Ishikawa (cell line): ENCODE measurements around the gene MACROD2.

Experiments
- EGR1 ChIP-seq: IDR thresholded peaks from 2 replicates; pipeline ENCODE4 v1.6.1; 2012
- NFIC ChIP-seq: IDR thresholded peaks from 2 replicates; pipeline ENCODE4 v1.6.1; 2012
- TAF1 ChIP-seq: IDR thresholded peaks from 2 replicates; pipeline ENCODE4 v1.6.1; 2012; ENCODE audit warnings: low read depth, mild to moderate bottlenecking

DNA sequence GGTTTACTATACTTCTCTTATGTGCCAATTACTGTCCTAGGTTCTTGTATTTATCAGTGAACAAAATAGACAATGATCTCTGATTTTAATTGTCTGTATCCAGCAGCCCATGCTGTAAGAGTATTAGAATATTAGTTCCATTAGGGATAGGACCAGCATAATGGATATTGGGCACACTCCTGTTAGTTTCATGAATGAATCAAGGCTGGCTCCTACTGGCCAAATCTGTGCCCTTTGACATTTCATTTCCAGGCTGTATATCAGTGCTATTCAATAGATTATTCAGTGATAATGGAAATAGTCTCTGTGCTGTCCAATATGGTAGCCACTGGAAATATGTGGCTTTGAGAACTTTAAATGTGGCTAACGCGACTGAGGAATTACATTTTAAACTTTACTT is 1350.0 kb downstream of the MACROD2 start:
- TF ChIP-seq NFIC, result no peak
- no peak for TF ChIP-seq TAF1
- TF ChIP-seq EGR1, result no peak
